ENCODE results near the gene C1orf53. TPM values are rescaled to one million over a fixed set of nuclear protein-coding genes. Genes with fewer than 3 reads are reported as not detected.

Gene C1orf53
- total and polyA plus RNA-seq, 9 of the 15 experiments (the other 6 are each of a cell fraction or from before 2014, with no cell fraction given), result 0.31 to 3.2 (median 2.3) TPM

DNA sequence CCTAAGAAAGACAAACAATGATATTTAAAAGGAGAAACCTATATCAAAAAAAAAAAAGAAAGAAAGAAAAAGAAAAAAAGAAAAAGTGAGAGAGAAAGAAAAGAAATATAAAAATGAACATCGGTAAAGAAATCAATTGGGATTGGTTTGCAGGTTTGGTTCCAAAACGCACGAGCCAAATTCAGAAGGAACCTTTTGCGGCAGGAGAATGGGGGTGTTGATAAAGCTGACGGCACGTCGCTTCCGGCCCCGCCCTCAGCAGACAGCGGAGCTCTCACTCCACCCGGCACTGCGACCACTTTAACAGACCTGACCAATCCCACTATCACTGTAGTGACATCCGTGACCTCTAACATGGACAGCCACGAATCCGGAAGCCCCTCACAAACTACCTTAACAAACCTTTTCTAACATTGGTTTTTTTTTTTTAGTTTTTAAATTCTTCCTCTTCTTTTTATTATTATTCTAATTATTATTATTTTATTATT is 26.5 kb downstream of the C1orf53 start (continued):
- TF ChIP-seq PRMT5 (CRISPR knock-in tag; IDR thresholded peaks at IDR 0.05), result no peak
- TF ChIP-seq ZNF668 (CRISPR knock-in tag; IDR thresholded peaks at IDR 0.05), result no peak
- no peak for TF ChIP-seq ZNF280A (IDR thresholded peaks at IDR 0.05; ENCODE audit: low read depth, partially characterized antibody)
- TF ChIP-seq HDAC3 (IDR thresholded peaks at IDR 0.05; ENCODE audit: borderline replicate concordance, partially characterized antibody), result no peak
- no peak for TF ChIP-seq JUNB (CRISPR knock-in tag; conservative IDR thresholded peaks at IDR 0.05)
- no peak for TF ChIP-seq ZMIZ1 (IDR thresholded peaks at IDR 0.05; ENCODE audit: low read depth in 2 of 2, low read length in 2 of 2)
- TF ChIP-seq FOXJ3 (CRISPR knock-in tag; IDR thresholded peaks at IDR 0.05), result no peak
- TF ChIP-seq CREBBP (IDR thresholded peaks at IDR 0.05; ENCODE audit: low read depth, low read length), result no peak
- TF ChIP-seq CBX5 (IDR thresholded peaks at IDR 0.05; ENCODE audit: borderline replicate concordance, low read depth), result no peak
- no peak for TF ChIP-seq CEBPG (CRISPR knock-in tag; IDR thresholded peaks at IDR 0.05)
- no peak for TF ChIP-seq CEBPG (tag; conservative IDR thresholded peaks at IDR 0.05 in 1 of 2, IDR thresholded peaks at IDR 0.05 in 1 of 2)
- TF ChIP-seq, protein P1, sequence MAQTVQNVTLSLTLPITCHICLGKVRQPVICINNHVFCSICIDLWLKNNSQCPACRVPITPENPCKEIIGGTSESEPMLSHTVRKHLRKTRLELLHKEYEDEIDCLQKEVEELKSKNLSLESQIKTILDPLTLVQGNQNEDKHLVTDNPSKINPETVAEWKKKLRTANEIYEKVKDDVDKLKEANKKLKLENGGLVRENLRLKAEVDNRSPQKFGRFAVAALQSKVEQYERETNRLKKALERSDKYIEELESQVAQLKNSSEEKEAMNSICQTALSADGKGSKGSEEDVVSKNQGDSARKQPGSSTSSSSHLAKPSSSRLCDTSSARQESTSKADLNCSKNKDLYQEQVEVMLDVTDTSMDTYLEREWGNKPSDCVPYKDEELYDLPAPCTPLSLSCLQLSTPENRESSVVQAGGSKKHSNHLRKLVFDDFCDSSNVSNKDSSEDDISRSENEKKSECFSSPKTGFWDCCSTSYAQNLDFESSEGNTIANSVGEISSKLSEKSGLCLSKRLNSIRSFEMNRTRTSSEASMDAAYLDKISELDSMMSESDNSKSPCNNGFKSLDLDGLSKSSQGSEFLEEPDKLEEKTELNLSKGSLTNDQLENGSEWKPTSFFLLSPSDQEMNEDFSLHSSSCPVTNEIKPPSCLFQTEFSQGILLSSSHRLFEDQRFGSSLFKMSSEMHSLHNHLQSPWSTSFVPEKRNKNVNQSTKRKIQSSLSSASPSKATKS (CRISPR knock-in tag; IDR thresholded peaks at IDR 0.05), result no peak
- no peak for TF ChIP-seq ZFP36 (IDR thresholded peaks at IDR 0.05; ENCODE audit: low read depth, low read length, partially characterized antibody)
- no peak for TF ChIP-seq ZNF282 (CRISPR knock-in tag; IDR thresholded peaks at IDR 0.05)
- TF ChIP-seq PHTF2 (CRISPR knock-in tag; IDR thresholded peaks at IDR 0.05), result no peak
- no peak for TF ChIP-seq KLF1 (tag; IDR thresholded peaks at IDR 0.05)
- TF ChIP-seq, protein P2, sequence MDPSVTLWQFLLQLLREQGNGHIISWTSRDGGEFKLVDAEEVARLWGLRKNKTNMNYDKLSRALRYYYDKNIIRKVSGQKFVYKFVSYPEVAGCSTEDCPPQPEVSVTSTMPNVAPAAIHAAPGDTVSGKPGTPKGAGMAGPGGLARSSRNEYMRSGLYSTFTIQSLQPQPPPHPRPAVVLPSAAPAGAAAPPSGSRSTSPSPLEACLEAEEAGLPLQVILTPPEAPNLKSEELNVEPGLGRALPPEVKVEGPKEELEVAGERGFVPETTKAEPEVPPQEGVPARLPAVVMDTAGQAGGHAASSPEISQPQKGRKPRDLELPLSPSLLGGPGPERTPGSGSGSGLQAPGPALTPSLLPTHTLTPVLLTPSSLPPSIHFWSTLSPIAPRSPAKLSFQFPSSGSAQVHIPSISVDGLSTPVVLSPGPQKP (CRISPR knock-in tag; IDR thresholded peaks at IDR 0.05), result no peak
- TF ChIP-seq MLLT1 (IDR thresholded peaks at IDR 0.05), result no peak
- no peak for TF ChIP-seq TAF9B (IDR thresholded peaks at IDR 0.05; ENCODE audit: partially characterized antibody)
- no peak for TF ChIP-seq POLR3G (IDR thresholded peaks at IDR 0.05; ENCODE audit: extremely low read depth, insufficient read length, insufficient replicate concordance)
